Embryonic facial prominence (tissue), 1 donor: ENCODE results near the gene ZNF584.
A peak's percentile ranks its signal among the peaks of the same experiment; 100 is the strongest.

Source experiments
- DNase-seq: peaks from one replicate; pipeline ENCODE4 v3.0.0-alpha.2; 2016; ENCODE audit errors: extremely low spot score

ZNF584 gene

DNA sequence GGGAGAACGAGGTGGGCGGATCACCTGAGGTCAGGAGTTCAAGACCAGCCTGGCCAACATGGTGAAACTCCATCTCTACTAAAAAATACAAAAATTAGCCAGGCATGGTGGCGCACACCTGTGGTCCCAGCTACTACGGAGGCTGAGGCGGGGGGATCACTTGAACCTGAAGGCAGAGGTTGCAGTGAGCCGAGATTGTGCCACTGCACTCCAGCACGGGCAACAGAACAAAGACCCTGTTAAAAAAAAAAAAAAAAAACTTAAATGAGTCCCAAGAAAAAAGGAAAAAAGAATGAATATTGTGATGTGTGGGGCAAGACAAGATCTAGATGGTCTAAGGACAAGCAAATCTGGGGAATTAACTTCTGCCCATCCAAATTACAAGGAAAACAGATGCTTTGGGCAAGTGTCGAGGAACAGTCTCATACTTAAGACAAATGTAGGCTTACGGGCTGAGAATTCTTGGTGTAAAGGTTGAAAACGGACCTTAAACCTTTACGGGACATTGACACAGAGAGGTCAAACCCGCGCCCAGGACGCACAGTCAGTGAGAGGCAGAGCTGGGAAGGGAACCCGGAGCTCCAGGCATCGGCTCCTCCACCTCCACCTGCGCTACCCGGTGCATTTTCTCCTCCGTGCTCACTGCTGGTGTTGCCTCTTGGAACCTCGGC lies 57.8 kb downstream of the ZNF584 start:
- DNase-seq, result no peak

GRCh38 chr19:58466760-58467589 lies 58.5 kb downstream of the ZNF584 start, which contains the start of gene ZNF324:
Gene ZNF324 (plus strand): TSS chr19:58467080. CDS start chr19:58469186, 2,106 bp downstream.
- peak; percentile 94 for DNase-seq
